DOHH2 (cell line): ENCODE results near the gene DOK6.

Experiments
- CTCF ChIP-seq: fragments of 200-600 bp; sonication (generic); IDR thresholded peaks from one replicate; pipeline ENCODE4 v1.5.1; 2014; ENCODE audit warnings: antibody characterized with exemption, mild to moderate bottlenecking, low read depth, low read length; ENCODE audit not compliant: poor library complexity, severe bottlenecking
- EZH2phosphoT487 ChIP-seq: fragments of 200-600 bp; sonication (generic); IDR thresholded peaks from 2 replicates; pipeline ENCODE4 v1.6.1; 2017; ENCODE audit warnings: borderline replicate concordance, mild to moderate bottlenecking, antibody characterized with exemption, low read length, moderate library complexity, mixed read lengths

- TF ChIP-seq CTCF, result no peak
- no peak for TF ChIP-seq EZH2phosphoT487
Observed at GRCh38 chr18:69401226-69401971, 711 bp downstream of the DOK6 start.
